ENCODE results near the gene ZMYND11.
A peak's percentile ranks its signal among the peaks of the same experiment; 100 is the strongest.

Gene ZMYND11

DNA sequence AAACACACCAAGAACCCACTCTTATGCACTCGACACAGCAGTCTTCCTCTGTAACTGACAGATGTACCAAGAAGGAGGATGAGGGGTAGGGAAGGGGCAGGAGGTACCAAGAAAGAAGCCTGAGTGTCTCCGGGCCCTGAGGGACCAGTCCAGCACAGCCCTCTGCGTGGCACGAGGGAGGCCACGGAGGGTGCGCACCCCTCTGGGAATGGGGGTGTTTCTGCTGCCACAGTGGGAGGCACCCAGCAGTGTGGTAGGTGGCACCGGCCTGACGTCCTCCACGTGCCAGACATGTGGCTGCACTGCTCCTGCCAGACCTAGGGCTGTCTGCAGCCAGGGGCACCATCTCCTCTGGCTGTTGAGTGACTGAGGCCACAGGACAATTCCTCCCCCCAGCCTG is 154.3 kb downstream of the ZMYND11 start:
- H2AFZ ChIP-seq (ENCODE audit: insufficient read depth, low read length, poor library complexity) = no peak overlapping the region
- H3K9ac ChIP-seq (ENCODE audit: low read length) = no peak overlapping the region
- H3K4me1 ChIP-seq (ENCODE audit: control insufficient read depth in 1 of 2, insufficient read depth in 2 of 2, low read length in 2 of 2) = no peaks in the 10 kb centered on the region
- H3K4me3 ChIP-seq (ENCODE audit: low read depth, low read length) = no peak overlapping the region
- H4K8ac ChIP-seq (ENCODE audit: low read depth, low read length) = no peak overlapping the region
- peaks cover 18 to 28% of the 10 kb centered on the region in 2 experiments for H3K36me3 ChIP-seq (ENCODE audit: control insufficient read depth in 1 of 2, insufficient read depth in 2 of 2, low read length in 2 of 2)
- H2BK12ac ChIP-seq (ENCODE audit: low read length) = no peak overlapping the region
- H3K79me1 ChIP-seq (ENCODE audit: low read length) = no peaks in the 10 kb centered on the region
- no peaks in the 10 kb centered on the region for H3K27me3 ChIP-seq (ENCODE audit: insufficient read depth, low read length)
- H3K4ac ChIP-seq (ENCODE audit: low read depth, low read length) = no peak overlapping the region
- no CpG with 5 or more reads among the region's 9 CpGs for WGBS (ENCODE audit: extremely low coverage, insufficient coverage, insufficient read length)
- H3K18ac ChIP-seq (ENCODE audit: low read length) = no peak overlapping the region
- H2AK5ac ChIP-seq (ENCODE audit: low read length) = no peak overlapping the region
- H3K79me2 ChIP-seq (ENCODE audit: control insufficient read depth, insufficient read depth, low read length, poor library complexity) = no peaks in the 10 kb centered on the region
- no peak overlapping the region for H4K91ac ChIP-seq (ENCODE audit: low read depth, low read length)
- no peak overlapping the region for H2BK120ac ChIP-seq (ENCODE audit: insufficient read depth, low read length, poor library complexity)
- H3K4me2 ChIP-seq (ENCODE audit: low read length) = no peak overlapping the region
- peak overlapping the region; percentile 29 for H3K23ac ChIP-seq (ENCODE audit: low read length)
- peaks cover 6% of the 10 kb centered on the region for H3K9me3 ChIP-seq (ENCODE audit: insufficient read depth, low read depth, low read length)
- DNase-seq = no peak
- no peak overlapping the region for H3K27ac ChIP-seq (ENCODE audit: low read depth, low read length)
- no peak overlapping the region for H2BK5ac ChIP-seq (ENCODE audit: low read depth, low read length, poor library complexity)
- no peak overlapping the region for H4K12ac ChIP-seq (ENCODE audit: low read depth, low read length)
- no peak overlapping the region for H3K14ac ChIP-seq (ENCODE audit: low read length)

DNA sequence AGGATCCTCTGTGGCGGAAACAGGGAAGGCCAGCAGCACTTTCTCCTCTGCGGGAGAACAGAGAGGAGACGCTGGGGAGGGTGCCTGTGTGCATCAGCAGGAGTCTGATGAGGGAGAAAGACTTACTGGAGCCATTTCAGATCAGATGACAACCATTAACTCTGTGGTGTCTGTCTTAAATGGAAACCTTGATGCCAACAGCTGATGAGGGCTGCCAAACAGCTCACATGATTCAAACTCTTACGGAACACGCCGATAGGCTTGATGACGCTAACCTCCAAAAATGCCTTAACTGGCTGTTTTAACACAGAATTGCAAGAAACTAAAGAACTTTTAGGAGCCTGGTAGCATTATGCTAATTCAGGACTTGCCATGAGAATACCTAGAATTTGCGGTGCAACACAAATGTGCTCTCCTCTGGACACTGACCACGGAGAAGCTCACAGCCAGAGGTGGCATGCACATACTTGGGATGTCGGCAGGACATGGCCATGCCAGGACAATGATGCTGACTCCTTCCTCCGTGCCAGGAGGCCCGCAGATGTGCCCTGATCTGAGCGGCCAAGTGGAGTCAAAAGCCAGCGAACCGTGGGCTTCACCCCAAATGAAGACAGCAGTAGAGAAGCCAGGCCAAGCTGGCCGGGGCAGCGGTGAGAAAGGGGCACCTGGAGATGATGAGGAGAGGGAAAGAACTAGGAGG is 154.9 kb downstream of the ZMYND11 start:
- Histone ChIP-seq H3K79me1 (ENCODE audit: low read length) (no peaks in the 10 kb centered on the region), H3K23ac (ENCODE audit: low read length) (no peak overlapping the region), H3K4ac (ENCODE audit: low read depth, low read length) (no peak overlapping the region), H3K4me2 (ENCODE audit: low read length) (no peak overlapping the region), H2BK12ac (ENCODE audit: low read length) (no peak overlapping the region), H3K4me1 (ENCODE audit: control insufficient read depth in 1 of 2, insufficient read depth in 2 of 2, low read length in 2 of 2) (no peaks in the 10 kb centered on the region), H3K9me3 (ENCODE audit: insufficient read depth, low read depth, low read length) (peaks cover 4% of the 10 kb centered on the region), H4K91ac (ENCODE audit: low read depth, low read length) (no peak overlapping the region), H3K14ac (ENCODE audit: low read length) (no peak overlapping the region), H3K27me3 (ENCODE audit: insufficient read depth, low read length) (no peaks in the 10 kb centered on the region), H3K18ac (ENCODE audit: low read length) (no peak overlapping the region), H2AK5ac (ENCODE audit: low read length) (no peak overlapping the region), H3K4me3 (ENCODE audit: low read depth, low read length) (peak overlapping the region; percentile 25), H3K9ac (ENCODE audit: low read length) (no peak overlapping the region), H3K79me2 (ENCODE audit: control insufficient read depth, insufficient read depth, low read length, poor library complexity) (no peaks in the 10 kb centered on the region), H2BK120ac (ENCODE audit: insufficient read depth, low read length, poor library complexity) (no peak overlapping the region), H3K36me3 (ENCODE audit: control insufficient read depth in 1 of 2, insufficient read depth in 2 of 2, low read length in 2 of 2) (peaks cover 17 to 26% of the 10 kb centered on the region in 2 experiments), H4K12ac (ENCODE audit: low read depth, low read length) (no peak overlapping the region), H2AFZ (ENCODE audit: insufficient read depth, low read length, poor library complexity) (no peak overlapping the region), H3K27ac (ENCODE audit: low read depth, low read length) (no peak overlapping the region), H4K8ac (ENCODE audit: low read depth, low read length) (no peak overlapping the region), H2BK5ac (ENCODE audit: low read depth, low read length, poor library complexity) (no peak overlapping the region)
- peak in 1 of 2 donors; percentile 50 for DNase-seq
- WGBS (ENCODE audit: extremely low coverage, insufficient coverage, insufficient read length) = no CpG with 5 or more reads among the region's 17 CpGs

DNA sequence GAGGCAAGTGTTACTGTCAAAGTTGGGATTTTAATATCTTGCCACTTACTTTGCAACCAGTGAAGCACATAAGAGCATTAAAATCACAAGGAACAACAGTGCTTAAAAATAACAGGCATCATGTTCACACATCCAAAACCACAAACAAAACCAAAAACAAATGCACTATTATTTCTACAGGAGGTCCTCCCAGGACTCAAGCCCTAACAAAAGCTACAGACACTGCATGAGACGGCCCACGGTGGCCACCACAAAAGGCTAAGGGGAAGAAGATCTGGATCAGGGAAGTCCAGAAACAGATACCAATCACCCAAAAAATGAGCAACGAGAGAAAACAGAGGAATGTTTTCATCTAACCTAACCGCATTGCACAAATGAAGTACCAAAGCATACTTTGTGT is 158.4 kb downstream of the ZMYND11 start:
- no peak overlapping the region for H4K12ac ChIP-seq (ENCODE audit: low read depth, low read length)
- no peak for DNase-seq
- H3K79me2 ChIP-seq (ENCODE audit: control insufficient read depth, insufficient read depth, low read length, poor library complexity) = no peaks in the 10 kb centered on the region

DNA sequence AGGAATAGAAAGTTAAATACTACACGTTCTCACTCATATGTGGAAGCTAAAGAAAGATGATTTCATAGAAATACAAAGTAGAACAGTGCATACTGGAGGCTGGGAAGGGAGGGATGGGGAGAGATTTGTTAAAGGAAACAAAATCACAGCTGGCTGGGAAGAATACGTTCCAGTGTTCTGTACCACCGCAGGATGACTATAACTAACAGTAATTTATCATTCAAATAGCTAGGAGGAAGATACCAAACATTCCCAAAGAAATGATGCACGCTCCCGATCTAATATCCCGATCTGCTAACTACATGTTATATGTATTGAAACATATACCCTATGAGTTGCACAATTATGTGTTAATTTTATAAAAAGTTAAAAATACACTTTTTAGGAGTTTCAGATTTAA is 162.3 kb downstream of the ZMYND11 start:
- no peaks in the 10 kb centered on the region for H3K79me1 ChIP-seq (ENCODE audit: low read length)
- no peak overlapping the region for H3K4me3 ChIP-seq (ENCODE audit: low read depth, low read length)
- no peak overlapping the region for H4K91ac ChIP-seq (ENCODE audit: low read depth, low read length)
- H3K9ac ChIP-seq (ENCODE audit: low read length) = no peak overlapping the region
- no peak overlapping the region for H2BK120ac ChIP-seq (ENCODE audit: insufficient read depth, low read length, poor library complexity)
- no peak overlapping the region for H3K27ac ChIP-seq (ENCODE audit: low read depth, low read length)
- H3K79me2 ChIP-seq (ENCODE audit: control insufficient read depth, insufficient read depth, low read length, poor library complexity) = no peaks in the 10 kb centered on the region
- H3K4me1 ChIP-seq (ENCODE audit: control insufficient read depth in 1 of 2, insufficient read depth in 2 of 2, low read length in 2 of 2) = no peaks in the 10 kb centered on the region
- H4K12ac ChIP-seq (ENCODE audit: low read depth, low read length) = no peak overlapping the region
- H3K27me3 ChIP-seq (ENCODE audit: insufficient read depth, low read length) = no peaks in the 10 kb centered on the region
- no peak overlapping the region for H4K8ac ChIP-seq (ENCODE audit: low read depth, low read length)
- H2BK5ac ChIP-seq (ENCODE audit: low read depth, low read length, poor library complexity) = no peak overlapping the region
- H2AFZ ChIP-seq (ENCODE audit: insufficient read depth, low read length, poor library complexity) = no peak overlapping the region
- H3K36me3 ChIP-seq (ENCODE audit: control insufficient read depth in 1 of 2, insufficient read depth in 2 of 2, low read length in 2 of 2) = peaks cover 5 to 16% of the 10 kb centered on the region in 2 experiments
- H3K14ac ChIP-seq (ENCODE audit: low read length) = no peak overlapping the region
- peaks cover 4% of the 10 kb centered on the region for H3K9me3 ChIP-seq (ENCODE audit: insufficient read depth, low read depth, low read length)
- H2AK5ac ChIP-seq (ENCODE audit: low read length) = no peak overlapping the region
- H2BK12ac ChIP-seq (ENCODE audit: low read length) = no peak overlapping the region
- no peak overlapping the region for H3K18ac ChIP-seq (ENCODE audit: low read length)
- no peak overlapping the region for H3K4ac ChIP-seq (ENCODE audit: low read depth, low read length)
- no peak overlapping the region for H3K4me2 ChIP-seq (ENCODE audit: low read length)
- peak in 1 of 2 donors; percentile 38 for DNase-seq
- H3K23ac ChIP-seq (ENCODE audit: low read length) = no peak overlapping the region
- WGBS (ENCODE audit: extremely low coverage, insufficient coverage, insufficient read length) = no CpG with 5 or more reads among the region's 6 CpGs

More for the DNA sequence above, 158.4 kb downstream of the ZMYND11 start:
- Histone ChIP-seq H2AFZ (ENCODE audit: insufficient read depth, low read length, poor library complexity) (no peak overlapping the region), H4K8ac (ENCODE audit: low read depth, low read length) (no peak overlapping the region), H3K79me1 (ENCODE audit: low read length) (no peaks in the 10 kb centered on the region), H3K4ac (ENCODE audit: low read depth, low read length) (no peak overlapping the region), H3K27ac (ENCODE audit: low read depth, low read length) (no peak overlapping the region), H3K14ac (ENCODE audit: low read length) (no peak overlapping the region), H3K4me2 (ENCODE audit: low read length) (no peak overlapping the region), H2AK5ac (ENCODE audit: low read length) (no peak overlapping the region), H3K9ac (ENCODE audit: low read length) (no peak overlapping the region), H3K36me3 (ENCODE audit: control insufficient read depth in 1 of 2, insufficient read depth in 2 of 2, low read length in 2 of 2) (peaks cover 16 to 18% of the 10 kb centered on the region in 2 experiments), H4K91ac (ENCODE audit: low read depth, low read length) (no peak overlapping the region), H3K23ac (ENCODE audit: low read length) (no peak overlapping the region), H3K4me1 (ENCODE audit: control insufficient read depth in 1 of 2, insufficient read depth in 2 of 2, low read length in 2 of 2) (no peaks in the 10 kb centered on the region), H3K9me3 (ENCODE audit: insufficient read depth, low read depth, low read length) (peaks cover 6% of the 10 kb centered on the region), H2BK5ac (ENCODE audit: low read depth, low read length, poor library complexity) (no peak overlapping the region), H2BK120ac (ENCODE audit: insufficient read depth, low read length, poor library complexity) (no peak overlapping the region), H3K4me3 (ENCODE audit: low read depth, low read length) (no peak overlapping the region), H3K27me3 (ENCODE audit: insufficient read depth, low read length) (no peaks in the 10 kb centered on the region), H2BK12ac (ENCODE audit: low read length) (no peak overlapping the region), H3K18ac (ENCODE audit: low read length) (no peak overlapping the region)
- no CpG with 5 or more reads among the region's 4 CpGs for WGBS (ENCODE audit: extremely low coverage, insufficient coverage, insufficient read length)
